ENCODE data around the gene SRI. TPM values are rescaled to one million over a fixed set of nuclear protein-coding genes. Genes with fewer than 3 reads are reported as not detected.
A peak's percentile ranks its signal among the peaks of the same experiment; 100 is the strongest.

The SRI gene
- total RNA-seq, 1 donor from 2014 or later = 207 TPM

- H3K27ac Mint-ChIP-seq = no peak overlapping the region
- H3K27me3 Mint-ChIP-seq = peaks cover 17% of the 10 kb centered on the region
- H3K4me1 Mint-ChIP-seq = no peaks in the 10 kb centered on the region
- H3K4me3 Mint-ChIP-seq = no peak overlapping the region
- no peaks in the 10 kb centered on the region for H3K36me3 Mint-ChIP-seq (ENCODE audit: low read depth)
- DNase-seq = no peak
- no peaks in the 10 kb centered on the region for H3K9me3 Mint-ChIP-seq
- intact Hi-C loops (cut with micrococcal nuclease) = no loop called here
Observed at GRCh38 chr7:88244258-88244657, 24.4 kb upstream of the SRI start.

GRCh38 chr7:88243345-88243909, 23.6 kb upstream of the SRI start:
- no peak overlapping the region for H3K27ac Mint-ChIP-seq

GRCh38 chr7:88239852-88240251, 20.0 kb upstream of the SRI start:
- H3K27me3 Mint-ChIP-seq = peaks cover 15% of the 10 kb centered on the region
- H3K4me1 Mint-ChIP-seq = no peaks in the 10 kb centered on the region
- H3K9me3 Mint-ChIP-seq = no peaks in the 10 kb centered on the region
- H3K4me3 Mint-ChIP-seq = no peak overlapping the region
- H3K27ac Mint-ChIP-seq = no peak overlapping the region
- no peak for DNase-seq
- intact Hi-C loops (cut with micrococcal nuclease) = no loop called here
- no peaks in the 10 kb centered on the region for H3K36me3 Mint-ChIP-seq (ENCODE audit: low read depth)

More at GRCh38 chr7:88243345-88243909, 23.6 kb upstream of the SRI start:
- Mint-ChIP-seq H3K4me1 (no peaks in the 10 kb centered on the region), H3K4me3 (no peak overlapping the region), H3K36me3 (ENCODE audit: low read depth) (no peaks in the 10 kb centered on the region), H3K9me3 (no peaks in the 10 kb centered on the region), H3K27me3 (peaks cover 13% of the 10 kb centered on the region)
- intact Hi-C loops (cut with micrococcal nuclease) = loop anchor here (2.0 kb wide), 1 partner anchor 115 kb away; no protein-coding TSS in a partner anchor
- DNase-seq = no peak

GRCh38 chr7:88233828-88234227, 14.0 kb upstream of the SRI start:
- H3K27ac Mint-ChIP-seq = no peak overlapping the region
- intact Hi-C loops (cut with micrococcal nuclease) = no loop called here
- DNase-seq = no peak
- H3K4me1 Mint-ChIP-seq = no peaks in the 10 kb centered on the region
- no peaks in the 10 kb centered on the region for H3K36me3 Mint-ChIP-seq (ENCODE audit: low read depth)
- no peak overlapping the region for H3K4me3 Mint-ChIP-seq
- H3K9me3 Mint-ChIP-seq = peaks cover 1% of the 10 kb centered on the region
- peaks cover 19% of the 10 kb centered on the region for H3K27me3 Mint-ChIP-seq

- Mint-ChIP-seq H3K27me3 (peaks cover 18% of the 10 kb centered on the region), H3K27ac (no peak overlapping the region), H3K36me3 (ENCODE audit: low read depth) (no peaks in the 10 kb centered on the region), H3K9me3 (peaks cover 4% of the 10 kb centered on the region), H3K4me3 (no peak overlapping the region), H3K4me1 (no peaks in the 10 kb centered on the region)
- intact Hi-C loops (cut with micrococcal nuclease) = no loop called here
- DNase-seq = no peak
Observed at GRCh38 chr7:88230646-88231045, 10.8 kb upstream of the SRI start.

GRCh38 chr7:88229302-88229995, 9.6 kb upstream of the SRI start:
- Mint-ChIP-seq H3K4me1 (no peaks in the 10 kb centered on the region), H3K4me3 (no peak overlapping the region), H3K27ac (no peak overlapping the region), H3K9me3 (peaks cover 4% of the 10 kb centered on the region), H3K36me3 (ENCODE audit: low read depth) (no peaks in the 10 kb centered on the region), H3K27me3 (peaks cover 16% of the 10 kb centered on the region)
- DNase-seq = no peak
- intact Hi-C loops (cut with micrococcal nuclease) = no loop called here

GRCh38 chr7:88226886-88227516, 7.2 kb upstream of the SRI start:
- intact Hi-C loops (cut with micrococcal nuclease) = no loop called here
- H3K27ac Mint-ChIP-seq = no peak overlapping the region
- peaks cover 4% of the 10 kb centered on the region for H3K9me3 Mint-ChIP-seq
- no peak for DNase-seq
- no peak overlapping the region for H3K4me3 Mint-ChIP-seq
- H3K4me1 Mint-ChIP-seq = no peaks in the 10 kb centered on the region
- H3K27me3 Mint-ChIP-seq = peaks cover 12% of the 10 kb centered on the region
- H3K36me3 Mint-ChIP-seq (ENCODE audit: low read depth) = no peaks in the 10 kb centered on the region

- H3K27me3 Mint-ChIP-seq = peaks cover 12% of the 10 kb centered on the region
- H3K27ac Mint-ChIP-seq = no peak overlapping the region
- intact Hi-C loops (cut with micrococcal nuclease) = no loop called here
- peaks cover under 1% of the 10 kb centered on the region for H3K4me1 Mint-ChIP-seq
- no peak overlapping the region for H3K4me3 Mint-ChIP-seq
- peaks cover 4% of the 10 kb centered on the region for H3K9me3 Mint-ChIP-seq
- DNase-seq = no peak
- no peaks in the 10 kb centered on the region for H3K36me3 Mint-ChIP-seq (ENCODE audit: low read depth)
Observed at GRCh38 chr7:88226201-88226600, 6.4 kb upstream of the SRI start.

- peaks cover 12% of the 10 kb centered on the region for H3K27me3 Mint-ChIP-seq
- no peak for DNase-seq
- H3K9me3 Mint-ChIP-seq = peaks cover 4% of the 10 kb centered on the region
- intact Hi-C loops (cut with micrococcal nuclease) = loop anchor here (5.0 kb wide), 1 partner anchor 1383 kb away; no protein-coding TSS in a partner anchor
- no peaks in the 10 kb centered on the region for H3K36me3 Mint-ChIP-seq (ENCODE audit: low read depth)
- no peak overlapping the region for H3K27ac Mint-ChIP-seq
- H3K4me1 Mint-ChIP-seq = peaks cover 10% of the 10 kb centered on the region
- no peak overlapping the region for H3K4me3 Mint-ChIP-seq
Observed at GRCh38 chr7:88224601-88225275, 4.9 kb upstream of the SRI start.

GRCh38 chr7:88223265-88223664, 3.4 kb upstream of the SRI start:
- H3K4me3 Mint-ChIP-seq = no peak overlapping the region
- H3K36me3 Mint-ChIP-seq (ENCODE audit: low read depth) = peaks cover 6% of the 10 kb centered on the region
- intact Hi-C loops (cut with micrococcal nuclease) = loop anchor here (5.0 kb wide), 1 partner anchor 1384 kb away; no protein-coding TSS in a partner anchor
- no peak for DNase-seq
- no peak overlapping the region for H3K27ac Mint-ChIP-seq
- peaks cover 12% of the 10 kb centered on the region for H3K4me1 Mint-ChIP-seq
- no peaks in the 10 kb centered on the region for H3K9me3 Mint-ChIP-seq
- H3K27me3 Mint-ChIP-seq = peaks cover 7% of the 10 kb centered on the region

GRCh38 chr7:88218836-88219605, 817 bp downstream of the SRI start:
- H3K27ac Mint-ChIP-seq = peak overlapping the region; percentile 96
- intact Hi-C loops (cut with micrococcal nuclease) = loop anchor here (1.0 kb wide), 2 partner anchors 342 to 591 kb away; partner anchors contain the start of gene RUNDC3B
- peaks cover 31% of the 10 kb centered on the region for H3K36me3 Mint-ChIP-seq (ENCODE audit: low read depth)

GRCh38 chr7:88218429-88218745, 1.5 kb downstream of the SRI start:
- Mint-ChIP-seq H3K27ac (peak overlapping the region; percentile 85), H3K27me3 (no peaks in the 10 kb centered on the region), H3K36me3 (ENCODE audit: low read depth) (peaks cover 35% of the 10 kb centered on the region), H3K4me1 (peaks cover 36% of the 10 kb centered on the region), H3K4me3 (peak overlapping the region; percentile 90), H3K9me3 (no peaks in the 10 kb centered on the region)
- DNase-seq = no peak
- intact Hi-C loops (cut with micrococcal nuclease) = loop anchor here (1.0 kb wide), 2 partner anchors 341 to 590 kb away; partner anchors contain the start of gene RUNDC3B

More at GRCh38 chr7:88218836-88219605, 817 bp downstream of the SRI start:
- H3K9me3 Mint-ChIP-seq = no peaks in the 10 kb centered on the region
- H3K4me1 Mint-ChIP-seq = peaks cover 33% of the 10 kb centered on the region
- H3K4me3 Mint-ChIP-seq = peak overlapping the region; percentile 90
- peak; percentile 79 for DNase-seq
- H3K27me3 Mint-ChIP-seq = no peaks in the 10 kb centered on the region

- DNase-seq = peak; percentile 63
Observed at GRCh38 chr7:88217675-88218428, 2.0 kb downstream of the SRI start.

More at GRCh38 chr7:88217675-88218428, 2.0 kb downstream of the SRI start:
- H3K27me3 Mint-ChIP-seq = no peaks in the 10 kb centered on the region
- H3K4me3 Mint-ChIP-seq = peak overlapping the region; percentile 90
- no peaks in the 10 kb centered on the region for H3K9me3 Mint-ChIP-seq
- peaks cover 40% of the 10 kb centered on the region for H3K4me1 Mint-ChIP-seq
- H3K36me3 Mint-ChIP-seq (ENCODE audit: low read depth) = peaks cover 40% of the 10 kb centered on the region
- peak overlapping the region; percentile 85 for H3K27ac Mint-ChIP-seq
- intact Hi-C loops (cut with micrococcal nuclease) = loop anchor here (1.0 kb wide), 2 partner anchors 341 to 590 kb away; partner anchors contain the start of gene RUNDC3B
